ENCODE data around the gene SLC28A2. TPM values are rescaled to one million over a fixed set of nuclear protein-coding genes. Genes with fewer than 3 reads are reported as not detected.

The SLC28A2 gene
- total RNA-seq, 1 experiment from 2014 or later, result 0.23 TPM

GRCh38 chr15:45224621-45225217 is 27.3 kb upstream of the SLC28A2 start:
- Histone ChIP-seq H3K36me3 (ENCODE audit: control insufficient read depth, insufficient read depth, low read length) (no peaks in the 10 kb centered on the region), H3K9me3 (ENCODE audit: control insufficient read depth, insufficient read depth, low read depth, low read length) (no peaks in the 10 kb centered on the region), H3K4me3 (ENCODE audit: low read depth in 2 of 2, low read length in 2 of 2) (no peak overlapping the region), H3K27ac (ENCODE audit: low read length) (no peak overlapping the region), H3K27me3 (ENCODE audit: control insufficient read depth, insufficient read depth, low read length) (no peaks in the 10 kb centered on the region), H3K4me1 (ENCODE audit: control insufficient read depth, insufficient read depth, low read length) (no peaks in the 10 kb centered on the region)
- DNase-seq (ENCODE audit: low read depth, low spot score) (no peak), ATAC-seq (no peak)
- in situ Hi-C loops (cut with HindIII; ENCODE audit: low pct_unique_long_range_greater_than_20kb, low sequenced_read_pairs), result no loop called here
- intact Hi-C loops (cut with micrococcal nuclease; ENCODE audit: unreplicated experiment), result no loop called here
- BruUV-seq (replicated peaks), result no TSS peak
- TF ChIP-seq CTCF (IDR thresholded peaks at IDR 0.05) (no peak), POLR2AphosphoS5 (IDR thresholded peaks at IDR 0.05; ENCODE audit: low read depth, low read length) (no peak), REST (IDR thresholded peaks at IDR 0.05; ENCODE audit: insufficient read depth in 1 of 2, low read depth in 2 of 2, low read length in 1 of 2) (no peak), SIN3A (IDR thresholded peaks at IDR 0.05; ENCODE audit: borderline replicate concordance, insufficient read depth, low read depth, low read length) (no peak), TCF7L2 (IDR thresholded peaks at IDR 0.05; ENCODE audit: low read depth, low read length) (no peak)
- POLR2A ChIA-PET, result no interaction called here
- CTCF ChIA-PET, result no interaction called here

- POLR2A ChIA-PET, result no interaction called here
- no peak for TF ChIP-seq REST (IDR thresholded peaks at IDR 0.05; ENCODE audit: insufficient read depth in 1 of 2, low read depth in 2 of 2, low read length in 1 of 2)
- peak; percentile 30 for TF ChIP-seq CTCF (IDR thresholded peaks at IDR 0.05)
- Histone ChIP-seq H3K4me1 (ENCODE audit: control insufficient read depth, insufficient read depth, low read length) (no peaks in the 10 kb centered on the region), H3K4me3 (ENCODE audit: low read depth in 2 of 2, low read length in 2 of 2) (no peak overlapping the region), H3K27me3 (ENCODE audit: control insufficient read depth, insufficient read depth, low read length) (no peaks in the 10 kb centered on the region), H3K9me3 (ENCODE audit: control insufficient read depth, insufficient read depth, low read depth, low read length) (no peaks in the 10 kb centered on the region), H3K36me3 (ENCODE audit: control insufficient read depth, insufficient read depth, low read length) (no peaks in the 10 kb centered on the region), H3K27ac (ENCODE audit: low read length) (no peak overlapping the region)
- no TSS peak for BruUV-seq (replicated peaks)
- intact Hi-C loops (cut with micrococcal nuclease; ENCODE audit: unreplicated experiment), result no loop called here
- CTCF ChIA-PET, result no interaction called here
- ATAC-seq (no peak), DNase-seq (ENCODE audit: low read depth, low spot score) (no peak)
- in situ Hi-C loops (cut with HindIII; ENCODE audit: low pct_unique_long_range_greater_than_20kb, low sequenced_read_pairs), result no loop called here
Measured at GRCh38 chr15:45225506-45226273, 26.3 kb upstream of the SLC28A2 start.
